SU-DHL-6 (cell line): ENCODE measurements around the gene TMEM106C.

Experiments used
- CTCF ChIP-seq: fragments of 200-600 bp; sonication (generic); IDR thresholded peaks from one replicate; pipeline ENCODE4 v1.5.1; 2017; ENCODE audit warnings: antibody characterized with exemption, mild to moderate bottlenecking, low read length, moderate library complexity; ENCODE audit not compliant: insufficient read depth, poor library complexity, severe bottlenecking
- EZH2phosphoT487 ChIP-seq: fragments of 200-600 bp; sonication (generic), shearing (Covaris generic); conservative IDR thresholded peaks from 2 replicates; pipeline ENCODE4 v1.6.1; 2018; ENCODE audit warnings: mild to moderate bottlenecking, antibody characterized with exemption, low read length, moderate library complexity, mixed read lengths

- no peak for TF ChIP-seq CTCF
- TF ChIP-seq EZH2phosphoT487, result no peak
Observed at GRCh38 chr12:47955059-47955458, 8.3 kb upstream of the TMEM106C start.
